A172 (cell line): ENCODE measurements around the gene BCOR. TPM values are rescaled to one million over a fixed set of nuclear protein-coding genes. Genes with fewer than 3 reads are reported as not detected.

ENCODE experiments used
- DNase-seq: peaks from one replicate; pipeline ENCODE4 v3.0.0-alpha.2; 2015; ENCODE audit warnings: low spot score
- total RNA-seq: library from RNA; depleted of rRNA; stranded (reverse); fragments of >200 nt; shearing (Covaris generic); gene quantifications from 2 replicates; pipeline ENCODE4 v1.2.3, GENCODE V29; 2014

Gene BCOR
- total RNA-seq, 1 experiment from 2014 or later: 20.5 TPM

DNA sequence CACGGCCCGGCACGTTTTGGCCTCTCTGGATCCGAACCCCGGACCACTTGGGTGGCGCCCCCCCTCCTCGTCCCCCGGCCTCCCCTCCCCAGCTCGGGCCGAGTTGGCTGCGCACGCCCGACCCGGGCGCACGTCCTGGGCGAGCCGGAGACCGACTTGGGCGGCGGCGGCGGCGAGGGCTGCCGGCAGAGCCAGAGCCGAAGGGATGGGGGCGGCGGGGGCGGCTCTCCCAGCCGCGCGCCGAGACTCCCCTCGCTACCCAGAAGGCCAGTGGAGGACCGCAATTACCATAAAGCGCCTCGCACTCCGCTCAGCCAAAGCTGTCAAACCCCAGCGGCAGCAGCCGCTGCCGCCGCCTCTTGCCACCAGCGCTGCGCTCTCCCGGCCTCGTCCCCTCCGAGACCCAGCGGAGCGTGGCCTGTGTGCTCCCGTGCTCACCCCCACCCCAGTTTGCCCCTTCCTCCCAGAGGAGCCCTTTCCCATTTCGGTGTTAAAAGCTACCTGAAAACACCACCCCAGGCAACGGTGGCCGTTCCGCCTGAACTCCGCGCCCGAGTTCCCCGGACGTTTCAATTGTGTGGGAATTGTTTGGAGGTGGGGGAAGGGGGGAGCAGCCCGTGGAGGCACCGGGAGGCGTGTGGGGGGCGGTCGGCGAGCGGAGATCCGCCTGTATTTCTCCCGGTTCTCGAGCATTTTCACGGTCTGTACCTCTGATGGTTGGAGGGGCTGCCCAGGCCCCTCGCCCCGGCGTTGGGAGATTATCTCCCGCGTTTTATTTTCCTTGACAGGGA is 701 bp upstream of the BCOR start:
- no peak for DNase-seq

DNA sequence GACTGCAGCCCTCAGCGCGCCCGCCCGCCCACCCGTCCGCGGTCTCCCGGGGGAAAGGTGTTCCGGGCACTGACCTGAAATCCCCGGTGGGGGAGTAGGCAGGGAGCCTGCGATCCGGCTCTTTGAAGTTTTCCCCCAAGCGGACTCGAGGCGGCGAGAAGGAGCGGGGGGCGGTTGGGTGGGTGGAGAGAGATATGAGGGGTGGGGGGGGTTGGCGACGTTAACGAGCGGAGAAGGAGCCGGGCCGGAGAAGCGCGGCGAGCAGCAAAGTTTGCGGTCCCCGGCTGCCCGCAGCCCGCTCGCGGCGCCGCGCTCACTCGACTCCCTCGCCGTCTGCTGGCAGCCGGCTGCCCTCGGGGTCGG is 636 bp downstream of the BCOR start:
- no peak for DNase-seq

DNA sequence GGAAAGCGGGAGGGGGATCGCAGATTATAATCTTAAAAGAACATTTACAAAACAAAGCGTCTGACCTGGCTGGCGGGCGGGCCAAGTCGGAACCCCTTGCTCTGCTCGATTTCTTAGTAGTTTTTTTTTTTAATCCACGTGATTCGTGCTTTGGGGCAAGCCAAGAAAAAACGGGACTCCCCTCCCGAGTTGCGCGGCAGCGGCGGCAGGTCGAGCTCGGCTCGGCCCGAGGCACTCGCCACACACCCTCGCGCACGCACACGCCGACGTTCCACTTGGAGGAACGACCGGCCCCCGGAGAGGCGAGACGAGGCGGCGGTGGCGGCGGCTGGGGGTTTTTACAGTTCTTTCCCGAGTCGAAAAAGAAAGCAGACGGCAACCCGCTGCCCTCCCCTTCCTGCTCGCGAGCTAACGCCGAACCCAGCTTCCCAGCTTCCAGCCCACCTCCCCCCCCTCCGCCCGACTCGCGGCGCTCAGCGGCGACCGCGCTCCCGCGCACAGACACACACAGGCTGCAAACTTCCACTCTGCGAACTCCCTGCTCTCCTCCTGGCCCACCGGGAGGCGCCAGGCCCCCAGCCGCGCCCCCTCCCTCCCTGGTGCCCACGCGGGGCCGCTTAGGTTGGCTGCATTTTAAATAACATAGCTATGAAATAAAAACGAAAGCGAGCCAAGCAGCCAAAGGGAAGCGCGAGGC is 1.2 kb downstream of the BCOR start:
- no peak for DNase-seq

DNA sequence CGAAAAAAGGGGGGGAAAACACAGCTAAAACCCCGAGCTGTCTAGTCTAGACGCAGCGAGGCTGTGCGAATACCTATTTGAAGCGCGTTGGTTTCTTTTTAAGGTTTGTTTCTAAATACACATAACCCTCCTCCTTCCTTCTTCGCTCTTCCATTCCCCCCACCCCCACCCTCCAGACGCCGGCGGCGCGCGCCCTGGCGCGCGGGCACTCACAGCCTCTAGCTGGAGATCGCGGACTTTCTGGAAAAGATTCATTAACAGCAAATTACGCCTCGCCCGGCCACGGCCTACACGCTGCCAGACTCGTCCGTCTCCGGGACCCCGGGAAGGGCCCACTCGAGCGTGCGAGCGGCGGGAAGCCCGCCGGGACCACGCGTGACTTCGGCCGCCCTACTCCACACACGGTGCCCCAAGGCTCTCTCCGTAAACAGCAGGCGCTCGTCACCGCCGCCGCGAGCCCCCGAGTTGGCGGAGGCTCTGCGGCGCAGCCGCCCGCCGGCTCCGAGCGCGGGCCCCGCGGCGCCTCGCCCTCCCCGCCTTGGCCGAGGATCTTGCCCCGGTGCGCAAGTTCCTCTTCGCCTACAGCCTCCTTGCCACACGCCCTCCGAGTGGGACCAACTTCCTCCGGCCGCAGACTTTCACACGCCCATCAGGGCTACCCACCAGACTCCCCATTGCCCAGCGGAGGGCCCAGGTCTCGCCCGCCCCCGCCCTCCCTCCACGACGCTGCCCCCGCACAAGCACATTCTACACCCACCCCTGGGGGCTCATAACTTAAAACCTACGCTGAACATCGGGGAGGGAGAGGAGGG is 2.0 kb downstream of the BCOR start:
- no peak for DNase-seq

DNA sequence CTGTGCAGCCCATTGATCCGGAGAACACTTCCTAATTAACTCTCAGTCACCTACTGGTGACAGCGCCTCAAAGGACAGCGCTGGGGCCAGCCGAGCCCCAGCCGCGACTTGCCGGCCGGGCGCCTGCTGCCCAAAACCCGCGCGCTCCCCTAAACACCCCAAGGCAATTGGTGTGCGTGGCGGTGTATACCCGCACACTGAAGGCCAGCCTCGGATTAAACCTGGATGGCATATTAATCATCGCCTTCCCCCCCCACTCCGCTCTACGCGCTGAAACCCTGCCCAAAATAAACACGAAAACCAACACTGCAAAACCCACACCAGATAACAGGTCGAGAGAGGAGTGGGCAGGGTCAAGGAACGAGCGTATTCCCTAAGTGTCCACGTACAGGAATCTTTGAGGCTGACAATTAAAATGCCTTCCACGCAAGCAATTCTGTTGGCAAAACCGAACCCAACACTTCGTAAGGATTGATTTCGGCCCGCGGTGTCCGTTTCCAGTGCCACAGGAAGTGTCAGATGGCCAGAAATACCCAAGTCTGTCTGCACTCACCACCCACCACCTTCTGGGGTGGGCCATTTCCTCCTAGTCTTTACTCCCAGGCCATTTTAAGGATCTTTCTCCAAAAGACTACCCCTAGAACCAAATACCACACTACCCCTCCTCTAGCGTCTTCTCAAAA is 2.7 kb downstream of the BCOR start:
- DNase-seq: no peak

DNA sequence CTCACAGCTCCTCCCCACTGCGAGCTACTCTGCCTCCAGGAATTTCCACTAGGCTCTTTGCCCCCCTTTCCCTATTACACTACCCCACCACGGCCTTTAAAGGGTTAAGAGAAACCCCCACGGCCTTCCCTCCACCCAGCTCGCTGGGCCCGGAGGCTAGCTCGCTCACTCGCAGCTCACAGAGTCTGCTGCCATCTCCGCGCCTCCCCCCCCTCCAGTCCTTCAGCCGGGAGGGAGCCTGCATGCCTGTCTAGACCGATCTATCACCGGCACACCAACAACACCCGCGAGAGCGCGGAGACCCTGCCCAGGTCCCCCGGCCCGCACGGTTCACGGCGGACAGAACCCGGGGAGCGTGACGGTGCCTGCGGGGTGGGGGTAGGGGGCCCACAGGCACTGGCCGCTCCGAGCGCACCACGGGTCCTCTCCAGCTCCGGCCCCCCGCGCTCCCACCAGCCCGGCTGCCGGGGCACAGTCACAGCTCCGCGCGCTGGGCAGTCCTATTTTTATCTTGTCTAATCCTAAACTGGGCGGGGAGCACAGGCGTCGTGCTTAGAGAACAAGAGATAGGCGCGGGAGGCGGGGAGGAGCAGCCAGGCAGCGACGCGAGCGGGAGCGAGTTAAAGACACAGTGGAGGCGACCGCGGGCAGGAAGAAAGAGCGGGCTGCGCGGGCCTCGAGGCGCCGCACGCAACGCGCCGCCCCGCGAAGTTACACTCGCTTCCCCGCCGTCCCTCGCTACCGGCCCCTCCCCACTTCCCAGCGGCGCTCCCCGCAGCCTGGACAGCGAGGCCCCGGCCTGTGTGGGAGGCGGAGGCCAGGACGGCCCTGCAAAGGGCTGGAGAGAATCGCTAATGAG is 3.5 kb downstream of the BCOR start:
- DNase-seq: no peak

DNA sequence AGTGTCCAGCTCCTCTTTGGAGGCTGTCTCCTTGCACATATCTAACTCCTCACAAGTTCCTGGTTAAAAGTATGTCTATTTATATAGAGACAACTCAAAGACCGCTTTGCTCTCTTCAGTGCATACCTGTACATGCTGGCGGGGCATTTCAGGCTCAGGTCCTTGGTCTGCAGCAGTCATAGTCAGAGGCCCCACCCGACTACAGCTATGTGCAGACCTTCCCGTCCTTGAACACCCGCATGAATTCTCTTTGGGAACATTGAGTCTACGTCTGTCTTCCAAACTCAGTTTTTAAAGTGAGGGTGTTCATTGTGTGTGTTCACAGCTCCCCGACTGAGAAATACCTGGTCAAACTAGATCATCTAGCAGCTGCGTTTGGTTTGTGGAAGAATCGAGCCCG is 4.2 kb downstream of the BCOR start:
- no peak for DNase-seq

DNA sequence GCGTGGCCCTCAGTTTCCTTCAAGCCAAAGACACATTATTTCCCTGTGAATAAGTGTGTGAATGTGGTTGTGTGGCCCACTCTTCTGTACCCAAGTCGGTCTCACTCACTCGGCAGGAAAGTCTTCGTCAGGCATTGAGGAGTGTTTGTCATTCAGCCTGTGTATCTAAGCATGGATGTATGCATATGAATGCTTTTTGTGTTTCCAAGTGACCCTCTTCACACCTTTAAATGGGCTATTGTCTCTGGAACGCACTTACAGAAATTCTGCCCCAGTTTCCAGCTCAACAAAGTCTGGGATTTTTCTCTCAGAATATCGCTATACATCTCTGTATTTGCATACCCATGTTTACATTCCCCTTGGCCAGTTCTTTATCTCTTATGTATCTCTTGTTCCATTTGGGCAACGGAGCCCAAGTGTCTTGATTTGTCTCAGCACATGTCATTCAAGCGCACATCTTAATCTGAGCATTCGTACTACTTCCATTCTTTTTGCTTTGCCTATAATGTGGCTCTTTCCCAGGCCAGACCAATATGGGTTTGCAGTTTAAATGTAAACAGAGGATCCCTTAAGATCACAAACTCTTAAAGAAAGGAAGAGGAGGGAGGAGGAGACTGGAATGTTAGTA is 4.8 kb downstream of the BCOR start:
- DNase-seq: no peak

DNA sequence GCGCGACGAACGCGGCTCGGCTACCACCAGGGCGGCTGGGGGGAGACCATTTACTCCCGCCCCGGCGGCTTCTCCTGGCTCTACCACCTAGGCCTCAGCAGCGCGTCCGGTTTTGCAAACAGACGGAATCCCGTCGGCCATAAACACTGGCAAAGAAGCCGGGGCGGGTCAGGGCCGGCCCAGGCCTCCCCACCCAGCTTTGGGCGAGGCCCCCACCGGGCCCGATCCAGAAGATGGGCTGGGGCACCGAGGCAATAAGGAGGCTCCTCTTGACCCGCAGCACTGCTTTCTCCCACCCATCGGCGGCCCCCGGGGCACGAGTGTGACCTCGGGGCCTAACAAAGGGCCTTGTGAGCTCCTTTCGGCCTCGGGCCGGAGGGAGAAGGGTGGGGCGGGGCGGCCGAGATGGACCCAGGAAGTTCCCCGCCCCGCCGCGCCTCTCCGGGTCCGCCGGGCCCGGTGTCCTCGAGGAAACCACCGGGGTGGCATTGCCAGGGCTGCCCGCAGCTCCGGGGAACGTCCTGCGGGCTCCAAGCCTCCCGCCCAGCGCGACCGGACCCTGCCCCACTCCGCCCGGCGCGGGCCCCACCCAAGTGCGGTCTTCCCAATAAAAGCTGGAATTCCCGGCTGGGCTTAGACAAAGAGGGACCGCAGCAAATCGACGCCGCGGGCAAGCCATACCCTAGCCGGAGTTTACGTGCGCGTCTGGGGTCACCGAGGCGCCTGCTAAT is 5.9 kb downstream of the BCOR start:
- no peak for DNase-seq

DNA sequence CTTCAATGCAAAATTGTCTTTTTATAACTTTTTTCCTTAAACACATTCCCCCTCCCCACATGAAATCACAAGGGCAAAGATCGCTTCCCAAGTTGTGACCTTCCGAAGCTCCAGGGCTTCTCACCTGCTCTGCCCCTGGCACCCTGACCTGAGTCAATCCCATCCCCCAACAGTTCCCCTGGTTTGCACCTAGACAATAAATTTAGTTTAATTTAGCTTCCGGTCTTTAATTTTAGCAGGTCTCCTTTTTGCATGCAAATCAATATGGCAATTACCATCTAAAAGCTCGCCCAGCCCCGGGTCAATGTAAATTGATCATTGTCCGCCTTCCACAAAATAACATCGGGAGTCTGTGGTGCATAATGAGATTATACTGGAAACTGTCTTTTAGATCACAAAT is 6.8 kb downstream of the BCOR start:
- DNase-seq: no peak

DNA sequence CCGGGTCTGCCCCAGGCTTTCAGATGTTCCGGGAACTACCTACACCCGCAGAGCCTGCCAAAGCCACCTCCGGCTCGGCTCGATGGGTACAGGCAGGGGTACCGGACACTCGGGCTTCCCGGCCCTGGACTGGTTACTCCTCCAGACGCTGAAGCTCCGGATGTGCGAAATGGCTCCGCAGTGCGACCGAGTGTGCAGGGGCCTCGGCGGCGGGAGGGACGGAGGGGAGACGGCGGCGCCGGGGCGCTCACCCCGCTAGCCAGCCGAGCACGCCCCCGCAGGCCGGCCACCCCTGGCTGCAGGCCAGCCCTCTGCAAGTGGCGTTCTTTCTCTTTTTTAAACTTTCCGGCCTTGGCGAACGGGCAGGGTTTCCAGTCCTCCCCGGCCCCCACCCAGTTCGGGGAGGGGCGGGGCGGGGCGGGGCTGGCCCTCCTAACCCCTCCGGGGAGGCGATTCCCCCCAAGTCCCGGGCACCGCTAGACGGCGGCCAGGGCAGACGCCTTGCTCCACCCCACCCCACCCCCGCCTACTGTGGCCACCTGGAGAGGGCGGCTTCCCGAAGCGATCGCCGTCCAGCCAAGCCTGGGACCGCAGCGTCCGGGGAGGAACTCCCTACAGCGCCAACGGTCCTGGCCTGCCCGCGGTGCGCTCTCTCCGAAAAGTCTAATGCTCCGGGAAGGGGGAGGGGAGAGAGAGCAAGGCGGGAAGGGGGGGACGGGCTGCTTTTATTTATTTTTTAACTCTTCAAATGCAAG is 7.5 kb downstream of the BCOR start:
- DNase-seq: no peak

DNA sequence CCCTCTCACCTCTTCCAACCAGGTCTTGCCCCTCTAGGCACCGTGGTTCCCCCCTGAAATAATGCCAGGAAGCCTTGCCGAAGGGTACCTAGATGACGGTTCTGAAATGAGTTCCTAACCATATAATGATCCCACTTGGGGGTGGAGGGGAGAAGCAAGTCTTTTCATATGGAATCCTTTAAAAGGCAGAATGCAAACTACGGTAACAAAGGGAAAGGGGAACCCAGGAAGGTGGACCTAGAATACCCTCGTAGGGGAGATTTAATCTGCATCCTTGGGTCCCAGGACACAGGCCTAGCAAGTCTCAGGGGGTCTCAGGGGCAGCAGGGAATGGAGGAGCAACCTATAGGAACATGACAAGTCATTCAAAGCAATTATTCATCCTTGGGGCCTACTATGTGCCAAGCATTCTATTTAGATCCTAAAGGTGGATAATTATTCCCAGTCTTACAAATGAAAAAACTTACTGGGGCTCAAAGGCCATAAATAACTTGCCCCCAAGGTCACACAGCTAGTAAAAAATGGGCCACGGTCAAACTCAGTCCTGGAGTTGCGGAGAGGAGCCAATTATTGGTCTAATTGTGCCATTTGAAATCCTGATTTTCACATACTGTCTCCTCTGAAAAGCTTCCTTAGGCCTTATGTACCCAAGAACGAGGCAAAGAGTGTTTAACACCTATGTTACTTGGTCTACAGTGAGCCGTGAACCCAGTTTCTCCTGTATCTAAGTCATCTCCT is 8.8 kb downstream of the BCOR start:
- DNase-seq: no peak

DNA sequence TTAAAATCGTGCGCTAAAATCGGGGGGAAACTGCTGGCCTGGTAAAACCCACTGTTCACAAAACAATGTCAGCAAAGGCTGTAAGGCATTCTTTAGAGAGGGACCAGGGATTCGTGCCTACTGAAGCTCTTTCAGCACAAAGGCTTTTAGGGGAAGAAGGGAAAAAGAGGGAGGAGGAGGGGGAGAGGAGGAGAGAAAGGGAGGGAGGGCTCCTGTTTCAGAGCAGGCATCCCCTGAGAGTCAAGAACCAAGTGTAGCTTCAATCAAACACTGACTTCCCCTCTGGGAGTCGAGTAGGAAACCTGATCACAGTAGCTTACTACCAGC is 9.5 kb downstream of the BCOR start:
- DNase-seq: no peak

DNA sequence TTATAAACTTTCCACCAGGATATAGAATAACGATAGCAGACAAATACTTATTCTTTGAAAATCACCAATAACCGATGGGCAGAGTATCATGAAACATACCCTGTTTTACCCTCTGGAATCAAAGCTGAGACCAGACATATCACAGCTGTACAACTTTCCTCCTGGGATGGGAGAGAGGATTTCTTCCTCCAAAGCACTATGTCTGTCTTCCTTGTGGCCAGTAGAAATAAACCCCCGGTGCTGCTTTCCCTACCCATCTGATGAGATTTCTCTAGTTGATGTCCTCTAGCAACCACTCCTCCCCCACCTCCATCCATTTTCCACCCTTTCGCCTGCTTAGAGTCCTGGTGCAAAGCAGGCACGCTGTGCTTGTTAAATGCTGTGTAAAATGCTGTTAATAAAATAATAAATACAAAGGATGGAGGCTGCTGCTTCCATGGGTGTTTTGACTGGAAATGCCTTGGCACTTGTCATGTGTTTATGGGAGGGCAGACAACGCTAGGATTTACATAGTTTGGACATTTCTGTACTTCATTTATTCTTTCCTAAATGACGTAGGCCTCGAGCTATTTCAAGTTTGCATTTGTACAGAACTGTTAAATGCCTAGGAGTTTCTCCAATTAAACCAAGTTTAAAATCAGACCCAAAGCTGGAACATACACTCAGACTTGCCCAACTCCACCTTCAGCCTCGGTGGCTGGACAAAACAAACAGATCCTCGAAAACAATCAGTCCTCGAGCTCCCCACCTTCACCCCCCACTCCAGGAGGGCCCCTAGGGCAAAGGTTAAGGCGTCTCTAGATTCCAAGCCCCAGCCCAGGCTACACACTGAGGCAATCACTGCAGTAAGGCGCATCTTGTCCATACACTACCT is 10.1 kb downstream of the BCOR start:
- no peak for DNase-seq

DNA sequence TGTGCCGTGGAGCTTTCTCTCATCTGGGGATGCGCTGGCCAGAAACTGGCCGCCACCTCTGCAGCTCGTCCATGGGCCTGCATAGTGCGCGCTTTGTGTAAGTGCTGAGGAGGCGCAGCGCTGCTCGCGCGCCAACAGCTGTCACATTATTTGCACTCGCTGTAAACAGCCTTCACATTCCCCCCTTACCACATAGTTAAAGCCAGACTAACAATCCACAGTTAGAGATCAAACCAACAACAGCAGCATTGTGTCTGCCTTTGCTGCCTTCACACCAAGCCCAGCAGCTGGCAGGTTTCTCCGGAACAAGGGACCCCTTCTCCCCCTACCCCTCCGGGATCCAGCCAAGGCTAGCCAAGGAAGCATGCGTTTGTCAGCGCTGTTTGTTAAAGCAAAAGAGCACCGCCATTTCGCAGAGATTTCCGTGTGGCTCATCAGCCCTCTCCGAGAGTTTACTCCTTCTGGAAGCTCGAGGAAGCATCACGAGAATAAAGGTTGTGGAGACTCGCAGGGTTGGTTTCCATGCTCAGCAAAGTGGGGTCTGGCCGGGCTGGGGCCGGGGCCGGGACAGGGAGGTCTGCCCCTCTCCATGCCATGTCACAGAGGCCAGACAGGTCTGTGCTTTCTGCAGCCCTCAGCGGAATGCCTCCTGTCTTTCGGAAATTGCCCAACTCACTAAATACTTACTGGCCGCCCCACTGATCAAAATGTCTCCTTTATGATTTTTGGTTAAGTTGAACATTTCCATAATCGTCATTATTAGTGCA is 11.0 kb downstream of the BCOR start:
- DNase-seq: no peak

DNA sequence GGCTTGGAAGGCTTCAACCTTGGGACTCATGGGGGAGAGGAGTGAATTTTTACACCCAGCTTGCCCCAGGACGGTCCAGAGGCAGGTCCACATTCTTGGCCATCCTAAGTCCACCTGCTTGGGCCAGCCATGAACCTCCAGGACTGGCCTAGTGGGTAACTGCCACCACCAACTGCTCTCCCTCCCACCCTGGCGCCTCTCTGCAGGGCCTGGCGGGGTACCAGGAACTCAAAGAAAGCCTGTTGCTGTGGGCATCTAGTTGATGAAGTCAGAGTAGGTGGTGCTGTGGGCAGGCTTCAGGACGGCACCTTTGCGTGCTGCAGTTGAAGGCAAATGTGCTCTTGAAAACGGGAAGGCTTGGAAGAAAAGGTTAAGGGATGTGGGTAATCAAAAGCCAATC is 12.0 kb downstream of the BCOR start:
- no peak for DNase-seq

DNA sequence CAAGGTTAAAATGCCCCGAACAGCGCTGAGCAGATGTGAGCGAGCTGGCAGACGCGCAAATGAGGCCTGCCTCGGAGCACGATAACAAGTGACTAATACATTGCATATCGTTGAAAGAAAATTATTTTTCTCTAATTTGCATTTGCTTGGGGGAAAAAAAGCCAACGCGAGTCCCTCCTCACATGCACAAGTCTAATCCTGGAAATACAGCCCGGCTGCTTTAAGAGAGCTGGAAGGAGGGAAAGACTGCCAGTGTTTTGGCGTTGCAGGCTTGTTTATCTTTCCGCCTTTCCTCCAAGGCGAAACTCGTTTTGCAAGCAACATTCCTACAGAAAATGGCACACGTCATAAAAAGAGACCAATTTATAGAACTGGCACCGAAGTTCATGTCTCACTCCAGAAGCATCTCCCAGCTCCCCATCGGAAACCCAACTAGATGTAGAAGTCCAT is 12.6 kb downstream of the BCOR start:
- DNase-seq: no peak
